Panc1 (cell line): ENCODE measurements around the gene TEX52.

Experiments used
- CTCF ChIP-seq: fragments of 450-650 bp; IDR thresholded peaks from 2 replicates; pipeline ENCODE4 v1.5.1; 2017; ENCODE audit warnings: mild to moderate bottlenecking
- POLR2AphosphoS5 ChIP-seq: IDR thresholded peaks from 2 replicates; pipeline ENCODE4 v1.6.1; 2012; ENCODE audit warnings: mild to moderate bottlenecking, low read depth, low read length, moderate library complexity
- REST ChIP-seq, 2 experiments: IDR thresholded peaks; 2 replicates each; pipeline ENCODE4 v1.6.1; 2011 to 2012; ENCODE audit warnings: low read depth in 2 of 2, control low read depth in 1 of 2, low read length in 1 of 2, mild to moderate bottlenecking in 1 of 2, moderate library complexity in 1 of 2; ENCODE audit not compliant: insufficient read depth in 1 of 2
- TCF7L2 ChIP-seq: IDR thresholded peaks from 2 replicates; pipeline ENCODE4 v1.6.1; 2011; ENCODE audit warnings: mild to moderate bottlenecking, low read depth, low read length, inconsistent platforms

GRCh38 chr12:2864198-2864597, 7.4 kb upstream of the TEX52 start:
- TF ChIP-seq CTCF, result no peak
- no peak for TF ChIP-seq REST (IDR thresholded peaks at IDR 0.05; ENCODE audit: insufficient read depth in 1 of 2, low read depth in 2 of 2, low read length in 1 of 2)
- no peak for TF ChIP-seq POLR2AphosphoS5
- TF ChIP-seq TCF7L2, result no peak
